ENCODE results near the gene NPAS1.
"Not testable (repeated sequence)": the region's sequence is repeated elsewhere in the genome, so short reads cannot be mapped to it uniquely, and the experiment has no call there.

NPAS1 gene

GRCh38 chr19:46990991-46991676 is 28.5 kb upstream of the NPAS1 start:
- DNase-seq = peak; percentile 77

DNA sequence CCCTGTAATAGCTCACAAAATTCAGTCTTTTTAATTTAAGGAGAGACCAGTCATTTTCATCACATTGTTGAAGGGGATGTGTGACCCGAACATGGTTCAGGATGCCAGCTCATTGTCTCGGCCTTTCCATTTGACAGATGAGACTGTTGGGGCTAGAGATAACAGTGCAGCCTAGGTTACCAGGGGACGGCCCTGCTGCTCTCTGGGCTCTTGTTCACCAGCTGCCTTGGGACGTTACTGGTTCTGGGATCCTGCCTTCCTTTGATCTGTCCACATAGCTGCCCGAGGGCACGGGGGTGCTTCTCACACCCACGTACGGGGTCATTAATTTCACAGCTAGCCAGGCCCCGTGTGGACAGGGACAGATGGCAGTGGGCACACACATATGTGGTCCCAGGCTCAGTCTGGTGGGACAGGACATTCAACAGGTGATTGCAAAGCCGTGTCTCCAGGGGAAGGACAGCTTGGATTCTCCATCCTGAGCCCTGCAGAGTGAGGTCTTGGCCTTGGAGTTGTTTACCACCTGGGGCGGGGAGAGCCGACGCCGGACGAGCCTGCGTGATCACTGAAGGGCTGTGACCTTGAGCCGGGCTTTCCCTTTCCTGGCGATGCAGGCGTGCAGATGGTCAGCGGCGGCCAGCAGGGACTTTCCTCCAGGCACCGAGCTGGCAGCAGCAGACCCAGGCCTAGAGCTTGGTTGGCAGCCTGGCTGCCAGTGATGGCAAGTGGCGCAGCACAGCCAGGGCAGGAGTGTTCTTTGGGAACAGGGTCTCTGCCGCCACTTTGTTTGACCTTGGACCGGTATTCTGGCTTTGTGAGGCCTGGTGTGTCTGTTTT is 26.7 kb upstream of the NPAS1 start:
- no peak for DNase-seq

- no peak for DNase-seq
These were observed 26.0 kb upstream of the NPAS1 start for GRCh38 chr19:46993622-46994021.

DNA sequence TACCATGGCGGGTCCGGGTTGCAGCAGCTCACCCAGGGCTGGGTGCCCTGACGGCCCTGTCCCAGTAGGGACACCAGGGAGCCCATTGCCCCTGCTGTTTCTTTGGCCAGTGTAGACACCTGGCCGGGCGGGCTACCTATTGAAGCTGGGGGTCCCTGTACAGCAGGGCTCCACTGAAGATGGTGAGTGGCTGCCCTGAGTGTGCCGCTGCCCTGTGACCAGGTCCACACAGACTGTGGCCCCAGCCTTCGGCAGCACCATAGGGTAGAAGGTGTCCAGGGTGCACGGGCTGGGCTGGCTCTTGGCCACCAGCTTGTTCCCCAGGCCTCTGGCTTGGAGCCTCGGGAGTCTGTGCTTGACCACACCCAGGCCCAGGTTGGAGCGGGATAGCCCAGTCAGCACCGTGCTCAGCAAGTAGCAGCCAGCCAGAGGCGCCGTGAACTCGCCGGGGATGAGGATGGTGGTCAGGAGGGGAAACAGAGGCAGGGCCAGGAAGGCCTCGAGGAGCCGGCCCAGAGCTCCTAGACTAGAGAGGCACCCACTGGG is 25.4 kb upstream of the NPAS1 start:
- no peak for DNase-seq

- DNase-seq = no peak
These were observed 24.1 kb upstream of the NPAS1 start for GRCh38 chr19:46995492-46995891.

- DNase-seq = no peak
These were observed 21.1 kb upstream of the NPAS1 start for GRCh38 chr19:46998445-46999125.

- no peak for DNase-seq
These were observed 20.3 kb upstream of the NPAS1 start for GRCh38 chr19:46999377-46999776.

DNA sequence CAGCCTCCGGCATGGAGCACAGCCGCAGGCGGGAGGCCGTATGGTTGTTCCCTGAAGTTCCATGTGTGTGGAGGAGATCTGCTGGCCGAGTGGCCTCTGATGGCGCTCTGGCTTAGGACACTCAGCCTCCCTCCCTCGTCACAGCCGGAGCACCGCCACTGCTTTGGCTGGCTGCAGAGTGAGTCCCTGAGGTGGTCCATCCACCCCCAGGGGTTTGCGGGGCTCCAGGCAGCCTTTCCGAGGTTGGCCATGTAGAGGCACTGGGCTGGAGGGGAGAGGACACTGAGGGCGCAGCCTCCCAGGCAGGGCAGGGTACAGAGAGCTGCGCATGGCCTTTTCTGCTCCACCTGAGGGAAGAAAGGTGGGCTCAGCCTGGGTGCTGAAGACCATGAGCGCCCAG is 19.8 kb upstream of the NPAS1 start:
- no peak for DNase-seq

- DNase-seq = no peak
These were observed 19.3 kb upstream of the NPAS1 start for GRCh38 chr19:47000373-47000772.

- no peak for DNase-seq
These were observed 18.1 kb upstream of the NPAS1 start for GRCh38 chr19:47001584-47001983.

DNA sequence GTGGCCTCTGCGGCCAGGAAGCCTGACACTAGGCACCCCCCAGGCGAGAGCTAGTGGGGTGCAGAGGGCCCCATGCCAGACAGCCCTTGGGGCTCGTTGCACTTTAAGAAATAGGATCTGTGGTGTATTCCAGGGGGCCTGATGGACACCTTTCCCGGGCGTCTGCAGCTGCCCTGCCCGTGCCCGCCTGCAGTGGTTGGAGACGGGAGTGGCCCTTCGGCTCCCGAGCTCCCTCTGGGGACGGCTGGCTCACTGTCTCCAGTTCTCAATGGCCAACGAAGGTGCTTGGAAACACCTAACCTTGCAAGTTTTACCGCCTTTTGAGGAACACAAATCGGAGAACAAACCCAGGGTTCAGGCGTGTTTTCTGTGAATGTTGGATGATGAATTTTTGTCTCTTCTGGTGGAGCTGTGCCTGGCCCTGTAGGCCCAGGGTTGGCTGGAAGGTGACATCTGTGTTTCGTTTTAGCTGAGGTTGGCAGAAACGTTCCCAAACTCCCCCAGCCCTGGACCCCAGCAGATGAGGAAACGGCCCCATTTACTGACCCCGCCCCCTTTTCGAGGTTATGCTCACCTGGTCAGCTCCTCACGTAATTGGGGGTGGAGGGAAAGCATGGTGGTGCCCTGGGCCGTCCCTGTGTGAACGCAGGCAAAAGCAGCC is 17.4 kb upstream of the NPAS1 start:
- DNase-seq = no peak

DNA sequence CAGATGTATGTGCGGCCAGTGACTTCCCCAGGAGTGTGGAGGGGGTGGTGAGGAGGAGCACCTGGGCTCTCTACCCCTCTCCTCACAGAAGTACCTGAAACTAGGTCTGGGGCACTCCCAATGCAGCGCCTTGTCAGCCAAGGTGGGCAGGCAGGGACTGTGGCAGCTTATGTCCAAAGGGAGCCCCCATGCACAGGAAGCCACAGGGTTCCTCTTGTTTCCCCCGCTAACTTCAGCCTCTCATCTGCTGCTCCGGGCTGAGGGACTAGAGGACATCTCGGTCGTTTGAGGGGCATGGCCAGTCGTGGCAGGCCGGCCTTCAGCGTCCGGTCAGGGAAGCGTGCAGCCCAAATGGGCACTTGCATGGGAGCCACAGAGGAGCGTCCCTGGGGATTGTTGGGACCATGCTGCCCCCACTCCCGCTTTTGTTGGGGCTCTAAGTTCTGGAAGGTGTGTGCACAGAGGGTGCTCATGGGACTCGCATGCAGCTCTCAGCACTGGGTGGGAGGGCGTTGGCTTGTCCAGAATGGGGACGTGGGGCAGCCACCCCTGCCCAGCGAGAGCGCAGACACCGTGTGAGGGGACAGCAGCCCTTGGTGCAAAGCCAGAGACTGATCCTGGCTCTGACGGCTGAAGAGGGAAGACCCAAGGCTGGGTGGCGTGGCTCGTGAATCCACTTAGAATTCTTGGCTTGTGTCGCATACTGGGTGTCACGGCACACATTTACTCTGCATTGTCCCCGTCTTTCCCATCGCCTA is 16.6 kb upstream of the NPAS1 start:
- no peak for DNase-seq

- DNase-seq = no peak
These were observed 15.8 kb upstream of the NPAS1 start for GRCh38 chr19:47003611-47004465.

GRCh38 chr19:47005164-47005641 is 14.4 kb upstream of the NPAS1 start:
- no peak for DNase-seq

DNA sequence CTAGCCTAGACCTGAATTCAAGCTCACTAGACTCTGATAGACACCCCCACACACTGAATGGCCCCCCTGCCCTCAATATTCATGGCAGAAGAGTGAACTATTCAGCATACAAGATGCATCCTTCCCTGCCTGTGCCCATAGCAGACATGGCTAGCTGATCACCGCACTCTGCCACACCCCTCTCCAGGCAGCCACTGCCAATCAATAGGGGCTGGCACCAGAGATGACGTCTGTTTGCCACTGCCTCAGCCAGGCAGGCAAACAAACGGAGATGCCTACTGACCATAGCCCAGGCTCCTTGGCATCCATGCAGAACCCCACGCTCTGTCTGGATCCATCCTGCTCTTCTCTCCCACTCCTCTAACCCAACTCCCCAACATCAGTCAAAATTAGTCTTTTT is 13.8 kb upstream of the NPAS1 start:
- DNase-seq = no peak

- DNase-seq = no peak
These were observed 13.1 kb upstream of the NPAS1 start for GRCh38 chr19:47006496-47006895.

DNA sequence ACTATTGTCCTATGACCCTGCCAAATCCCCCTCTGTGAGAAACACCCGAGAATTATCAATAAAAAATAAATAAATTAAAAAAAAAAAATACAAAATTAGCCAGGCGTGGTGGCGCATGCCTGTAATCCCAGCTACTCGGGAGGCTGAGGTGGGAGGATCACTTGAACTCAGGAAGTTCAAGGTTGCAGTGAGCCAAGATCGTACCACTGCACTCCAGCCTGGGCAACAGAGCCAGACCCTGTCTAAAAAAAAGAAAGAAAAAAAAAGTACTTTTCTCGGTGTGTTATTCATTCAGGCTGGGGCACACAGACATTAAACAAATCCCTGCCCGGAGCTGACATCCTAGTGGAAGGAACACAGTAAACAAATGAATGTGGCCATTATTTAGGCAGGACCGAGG is 9.1 kb upstream of the NPAS1 start:
- not testable (repeated sequence) for DNase-seq

GRCh38 chr19:47012617-47013016 is 7.0 kb upstream of the NPAS1 start:
- DNase-seq = no peak

DNA sequence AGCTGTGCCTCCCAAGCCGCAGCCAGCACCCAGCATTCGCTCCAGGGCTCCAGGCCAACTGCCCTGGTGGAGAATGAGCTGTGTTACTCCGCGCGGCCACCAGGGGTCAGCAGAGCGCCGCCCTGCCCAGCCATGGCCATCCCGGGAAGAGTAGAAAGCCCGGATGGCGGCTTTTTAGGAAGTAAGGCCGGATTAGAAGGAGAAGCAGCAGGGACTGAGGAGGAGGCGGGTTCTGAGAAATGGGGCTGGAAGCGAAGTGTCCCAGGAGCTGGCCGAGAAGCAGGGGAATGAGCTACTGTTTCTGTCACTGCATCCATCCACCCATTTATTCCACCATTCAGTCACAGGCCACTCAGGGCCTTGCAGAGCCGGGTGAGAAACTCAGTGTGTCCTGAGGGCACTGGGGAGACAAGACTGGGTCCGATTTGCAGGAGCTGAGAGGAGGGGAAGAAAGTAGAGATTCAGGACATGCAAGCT is 6.6 kb upstream of the NPAS1 start:
- peak; percentile 75 for DNase-seq

DNA sequence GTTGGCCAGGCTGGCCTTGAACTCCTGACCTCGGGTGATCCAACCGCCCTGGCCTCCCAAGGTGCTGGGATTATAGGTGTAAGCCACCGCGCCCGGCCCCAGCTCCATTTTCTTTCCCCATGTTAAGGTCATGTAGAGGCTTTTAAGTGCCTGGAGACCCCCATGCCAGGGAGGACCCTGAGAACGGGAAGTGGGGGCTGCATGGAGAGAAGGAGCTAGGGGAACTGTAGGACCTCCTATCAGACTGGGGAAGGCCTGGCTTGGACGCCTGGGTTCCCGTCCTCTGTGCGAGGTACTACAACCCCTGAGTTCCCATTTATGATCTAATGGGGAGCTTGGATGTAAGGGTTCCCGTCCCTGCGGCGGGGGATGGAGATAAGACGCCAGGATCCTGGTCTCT is 714 bp upstream of the NPAS1 start:
- no peak for DNase-seq
